ENCODE results near the gene LY6G5B. TPM values are rescaled to one million over a fixed set of nuclear protein-coding genes. Genes with fewer than 3 reads are reported as not detected.
A peak's percentile ranks its signal among the peaks of the same experiment; 100 is the strongest.

The LY6G5B gene
- total RNA-seq, 1 donor from 2014 or later, result 2.6 TPM

- no peak for ATAC-seq
Measured at GRCh38 chr6:31715022-31715958, 45.5 kb downstream of the LY6G5B start, which contains the start of gene LY6G6D. Gene LY6G6D (plus strand): TSS chr6:31715348. CDS start chr6:31715356, 8 bp downstream.

GRCh38 chr6:31717499-31718222 lies 47.9 kb downstream of the LY6G5B start:
- peak; percentile 42 for ATAC-seq

GRCh38 chr6:31718265-31718664 lies 48.5 kb downstream of the LY6G5B start:
- ATAC-seq, result peak; percentile 80

GRCh38 chr6:31719001-31719400 lies 49.2 kb downstream of the LY6G5B start:
- no peak for ATAC-seq

- peak; percentile 83 for ATAC-seq
Measured at GRCh38 chr6:31720196-31720770, 50.5 kb downstream of the LY6G5B start.

- no peak for ATAC-seq
Measured at GRCh38 chr6:31721351-31722020, 51.7 kb downstream of the LY6G5B start, which contains the start of gene LY6G6C. Gene LY6G6C (minus strand): TSS chr6:31721746. CDS start chr6:31721679, 67 bp downstream.

GRCh38 chr6:31722173-31722572 lies 52.4 kb downstream of the LY6G5B start:
- no peak for ATAC-seq

Other genes with a start within 250 kb of the LY6G5B start
- 0.92 TPM for gene MICB, start 171.8 kb upstream of the LY6G5B start, total RNA-seq
- not detected for gene MCCD1, start 141.0 kb upstream of the LY6G5B start, total RNA-seq
- 174 TPM for gene DDX39B, start 128.0 kb upstream of the LY6G5B start, total RNA-seq
- gene ATP6V1G2, start 123.4 kb upstream of the LY6G5B start, total RNA-seq, result not detected
- gene NFKBIL1, start 122.4 kb upstream of the LY6G5B start, total RNA-seq, result 13.9 TPM
- gene LTA, start 97.7 kb upstream of the LY6G5B start, total RNA-seq, result not detected
- gene TNF, start 94.4 kb upstream of the LY6G5B start, total RNA-seq, result 0.24 TPM
- 1.1 TPM for gene LTB, start 87.6 kb upstream of the LY6G5B start, total RNA-seq
- gene LST1, start 83.7 kb upstream of the LY6G5B start, total RNA-seq, result 2.4 TPM
- 0.28 TPM for gene NCR3, start 77.0 kb upstream of the LY6G5B start, total RNA-seq
- gene AIF1, start 54.7 kb upstream of the LY6G5B start, total RNA-seq, result 3.3 TPM
- 103 TPM for gene PRRC2A, start 49.3 kb upstream of the LY6G5B start, total RNA-seq
- 143 TPM for gene BAG6, start 17.3 kb upstream of the LY6G5B start, total RNA-seq
- 1.6 TPM for gene APOM, start 14.1 kb upstream of the LY6G5B start, total RNA-seq
- 18.1 TPM for gene C6orf47, start 9.2 kb upstream of the LY6G5B start, total RNA-seq
- 8.2 TPM for gene GPANK1, start 5.0 kb upstream of the LY6G5B start, total RNA-seq
- 108 TPM for gene CSNK2B, start 3.9 kb upstream of the LY6G5B start, total RNA-seq
- 0.72 TPM for gene LY6G5C, start 11.1 kb downstream of the LY6G5B start, total RNA-seq
- 28.3 TPM for gene ABHD16A, start 33.3 kb downstream of the LY6G5B start, total RNA-seq
- not detected for gene LY6G6F, start 36.9 kb downstream of the LY6G5B start, total RNA-seq
- gene LY6G6D, start 45.4 kb downstream of the LY6G5B start, total RNA-seq, result not detected
- 10.8 TPM for gene LY6G6C, start 51.8 kb downstream of the LY6G5B start, total RNA-seq
- 1.1 TPM for gene MPIG6B, start 53.4 kb downstream of the LY6G5B start, total RNA-seq
- 15.3 TPM for gene DDAH2, start 59.3 kb downstream of the LY6G5B start, total RNA-seq
- 372 TPM for gene CLIC1, start 66.6 kb downstream of the LY6G5B start, total RNA-seq
- gene MSH5, start 70.0 kb downstream of the LY6G5B start, total RNA-seq, result 12.0 TPM
- gene SAPCD1, start 92.7 kb downstream of the LY6G5B start, total RNA-seq, result 0.64 TPM
- 1.6 TPM for gene VWA7, start 107.4 kb downstream of the LY6G5B start, total RNA-seq
- gene VARS1, start 125.8 kb downstream of the LY6G5B start, total RNA-seq, result 79.8 TPM
- 45.0 TPM for gene LSM2, start 137.0 kb downstream of the LY6G5B start, total RNA-seq
- gene HSPA1L, start 145.3 kb downstream of the LY6G5B start, total RNA-seq, result 0.44 TPM
- 56.6 TPM for gene HSPA1A, start 145.6 kb downstream of the LY6G5B start, total RNA-seq
- 92.9 TPM for gene HSPA1B, start 157.8 kb downstream of the LY6G5B start, total RNA-seq
- 17.9 TPM for gene NEU1, start 192.8 kb downstream of the LY6G5B start, total RNA-seq
- gene SLC44A4, start 209.0 kb downstream of the LY6G5B start, total RNA-seq, result 2.9 TPM
- 28.2 TPM for gene EHMT2, start 227.7 kb downstream of the LY6G5B start, total RNA-seq
- gene ZBTB12, start 232.1 kb downstream of the LY6G5B start, total RNA-seq, result 2.0 TPM